Measurements from ENCODE around the gene LDLRAD4.
"Not testable (repeated sequence)": the region's sequence is repeated elsewhere in the genome, so short reads cannot be mapped to it uniquely, and the experiment has no call there.

LDLRAD4 gene

GRCh38 chr18:13480571-13481255 is 262.2 kb downstream of the LDLRAD4 start:
- DNase-seq, result no peak

- DNase-seq, result no peak
Measured at GRCh38 chr18:13481331-13481730, 262.8 kb downstream of the LDLRAD4 start.

GRCh38 chr18:13481820-13482617 is 263.5 kb downstream of the LDLRAD4 start:
- no peak for DNase-seq

GRCh38 chr18:13482618-13482945 is 264.0 kb downstream of the LDLRAD4 start:
- no peak for DNase-seq

GRCh38 chr18:13483316-13484270 is 265.0 kb downstream of the LDLRAD4 start:
- no peak for DNase-seq

GRCh38 chr18:13485182-13485581 is 266.6 kb downstream of the LDLRAD4 start:
- no peak for DNase-seq

GRCh38 chr18:13485604-13486003 is 267.0 kb downstream of the LDLRAD4 start:
- DNase-seq, result no peak

- DNase-seq, result no peak
Measured at GRCh38 chr18:13486284-13486683, 267.7 kb downstream of the LDLRAD4 start.

GRCh38 chr18:13486686-13487085 is 268.1 kb downstream of the LDLRAD4 start:
- DNase-seq, result no peak

GRCh38 chr18:13487237-13487636 is 268.7 kb downstream of the LDLRAD4 start:
- no peak for DNase-seq

- DNase-seq, result no peak
Measured at GRCh38 chr18:13488281-13488929, 269.8 kb downstream of the LDLRAD4 start.

GRCh38 chr18:13489303-13489702 is 270.7 kb downstream of the LDLRAD4 start:
- DNase-seq, result not testable (repeated sequence)

GRCh38 chr18:13491138-13491537 is 272.6 kb downstream of the LDLRAD4 start:
- DNase-seq, result no peak

GRCh38 chr18:13492314-13492713 is 273.8 kb downstream of the LDLRAD4 start:
- no peak for DNase-seq

GRCh38 chr18:13493079-13493478 is 274.5 kb downstream of the LDLRAD4 start:
- DNase-seq, result no peak

GRCh38 chr18:13493725-13494124 is 275.2 kb downstream of the LDLRAD4 start:
- DNase-seq, result no peak

GRCh38 chr18:13494871-13495445 is 276.4 kb downstream of the LDLRAD4 start:
- no peak for DNase-seq

- DNase-seq, result no peak
Measured at GRCh38 chr18:13495961-13496360, 277.4 kb downstream of the LDLRAD4 start.

GRCh38 chr18:13496691-13497281 is 278.2 kb downstream of the LDLRAD4 start:
- DNase-seq, result no peak

GRCh38 chr18:13499803-13500202 is 281.2 kb downstream of the LDLRAD4 start:
- DNase-seq, result no peak

GRCh38 chr18:13500227-13500865 is 281.8 kb downstream of the LDLRAD4 start:
- DNase-seq, result no peak
